HEK293 (cell line): ENCODE results near the gene BATF2.

Source experiments
- BCL11A ChIP-seq: fragments of 450-650 bp; formaldehyde crosslinking; IDR thresholded peaks from 2 replicates; pipeline ENCODE4 v1.5.1; 2016; ENCODE audit warnings: low read depth, missing biosample characterization, missing genetic modification characterization
- CTCF ChIP-seq: fragments of 450-650 bp; formaldehyde crosslinking; IDR thresholded peaks from 2 replicates; pipeline ENCODE4 v1.5.1; 2016; ENCODE audit warnings: missing biosample characterization, missing genetic modification characterization
- KLF16 ChIP-seq: fragments of 450-650 bp; formaldehyde crosslinking; IDR thresholded peaks from 2 replicates; pipeline ENCODE4 v1.5.1; 2017; ENCODE audit warnings: missing biosample characterization, missing genetic modification characterization
- KLF9 ChIP-seq: fragments of 450-650 bp; formaldehyde crosslinking; IDR thresholded peaks from 2 replicates; pipeline ENCODE4 v1.5.1; 2016; ENCODE audit warnings: missing biosample characterization, missing genetic modification characterization, low read depth
- MEIS1 ChIP-seq: sonication (generic); formaldehyde crosslinking; IDR thresholded peaks from 2 replicates; pipeline ENCODE4 v1.8.1; 2022; ENCODE audit warnings: missing genetic modification reagents, mild to moderate bottlenecking, borderline replicate concordance
- PRDM4 ChIP-seq: fragments of 450-650 bp; formaldehyde crosslinking; IDR thresholded peaks from 2 replicates; pipeline ENCODE4 v1.5.1; 2017; ENCODE audit warnings: missing biosample characterization, missing genetic modification characterization
- YY1 ChIP-seq: fragments of 450-650 bp; formaldehyde crosslinking; IDR thresholded peaks from 2 replicates; pipeline ENCODE4 v1.5.1; 2018; ENCODE audit warnings: missing biosample characterization, missing genetic modification characterization
- ZBTB21 ChIP-seq: fragments of 450-650 bp; formaldehyde crosslinking; IDR thresholded peaks from 2 replicates; pipeline ENCODE4 v1.5.1; 2017; ENCODE audit warnings: missing biosample characterization, missing genetic modification characterization
- ZNF169 ChIP-seq: fragments of 450-650 bp; formaldehyde crosslinking; IDR thresholded peaks from 2 replicates; pipeline ENCODE4 v1.5.1; 2016; ENCODE audit warnings: missing biosample characterization, missing genetic modification characterization
- ZNF214 ChIP-seq: fragments of 450-650 bp; formaldehyde crosslinking; IDR thresholded peaks from 2 replicates; pipeline ENCODE4 v1.5.1; 2017; ENCODE audit warnings: missing biosample characterization, mild to moderate bottlenecking, missing genetic modification characterization, borderline replicate concordance
- ZNF324 ChIP-seq: fragments of 450-650 bp; formaldehyde crosslinking; IDR thresholded peaks from 2 replicates; pipeline ENCODE4 v1.5.1; 2016; ENCODE audit warnings: missing biosample characterization, missing genetic modification characterization
- ZNF501 ChIP-seq: fragments of 450-650 bp; formaldehyde crosslinking; IDR thresholded peaks from 2 replicates; pipeline ENCODE4 v1.5.1; 2016; ENCODE audit warnings: missing biosample characterization, missing genetic modification characterization
- ZNF549 ChIP-seq: fragments of 450-650 bp; IDR thresholded peaks from 2 replicates; pipeline ENCODE4 v1.5.1; 2018; ENCODE audit warnings: missing biosample characterization, missing genetic modification characterization, mild to moderate bottlenecking, inconsistent platforms, moderate library complexity
- ZNF830 ChIP-seq: fragments of 450-650 bp; IDR thresholded peaks from 2 replicates; pipeline ENCODE4 v1.5.0; 2018; ENCODE audit warnings: missing biosample characterization, missing genetic modification characterization, low read depth, mild to moderate bottlenecking, moderate library complexity

- no peak for TF ChIP-seq CTCF (tag by site-specific recombination)
- TF ChIP-seq ZNF324 (tag by site-specific recombination), result no peak
- TF ChIP-seq ZNF830, result no peak
- no peak for TF ChIP-seq ZNF549 (tag by site-specific recombination)
- TF ChIP-seq ZNF501 (tag by site-specific recombination), result no peak
- no peak for TF ChIP-seq ZNF214 (tag by site-specific recombination)
- TF ChIP-seq PRDM4, result no peak
- TF ChIP-seq ZNF169 (tag by site-specific recombination), result no peak
- no peak for TF ChIP-seq MEIS1 (CRISPR knock-in tag)
- no peak for TF ChIP-seq YY1 (tag by site-specific recombination)
- no peak for TF ChIP-seq BCL11A (tag by site-specific recombination)
- TF ChIP-seq KLF16 (tag by site-specific recombination), result no peak
- no peak for TF ChIP-seq ZBTB21
- no peak for TF ChIP-seq KLF9 (tag by site-specific recombination)
Observed at GRCh38 chr11:65045728-65046127, 49.0 kb upstream of the BATF2 start.
